Stimulated activated CD8-positive, alpha-beta memory T cell treated with anti-CD3 and anti-CD28 coated beads, Interleukin-7, amount 100 ng/mL, for 24 hours (primary cell): ENCODE measurements around the gene LRIG1.

Experiments used
- DNase-seq: peaks from one replicate; pipeline ENCODE4 v3.0.0-alpha.2; 2020; ENCODE audit warnings: low read depth

The LRIG1 gene

DNA sequence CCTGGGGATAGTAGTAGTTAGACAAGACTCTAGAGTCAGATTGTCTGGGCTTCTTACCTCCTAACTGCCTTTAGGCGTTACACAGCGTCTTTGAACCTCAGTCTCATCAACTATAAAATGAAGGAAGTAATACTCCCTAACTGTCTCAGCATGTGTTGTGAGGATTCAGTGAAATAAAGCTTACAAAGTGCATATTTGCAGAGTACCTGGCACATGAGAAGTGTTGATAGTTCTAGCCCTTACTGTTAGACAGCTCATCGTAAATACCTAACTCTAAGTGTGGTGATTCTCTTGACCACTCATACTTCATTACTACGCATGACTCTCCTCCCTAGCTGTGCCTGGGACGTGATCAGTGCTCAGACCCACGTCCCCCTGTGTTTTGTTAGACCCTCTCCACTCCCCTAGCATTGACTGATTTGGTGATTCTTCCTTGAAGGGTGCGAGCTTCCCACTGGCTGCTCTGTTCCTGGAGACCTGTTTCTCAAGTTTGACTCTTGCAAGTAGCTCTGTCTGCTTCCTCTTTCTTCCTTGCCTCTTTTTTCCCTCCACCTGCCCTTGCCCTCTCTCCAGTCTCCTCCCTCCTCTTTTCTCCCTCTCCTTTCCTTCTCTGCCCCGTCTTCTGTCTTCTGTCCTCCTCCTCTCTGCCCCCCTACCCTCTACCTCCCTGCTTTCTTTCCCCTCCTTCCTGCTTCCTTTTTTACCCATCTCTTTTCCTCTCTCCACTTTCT is 155.8 kb downstream of the LRIG1 start:
- no peak for DNase-seq

DNA sequence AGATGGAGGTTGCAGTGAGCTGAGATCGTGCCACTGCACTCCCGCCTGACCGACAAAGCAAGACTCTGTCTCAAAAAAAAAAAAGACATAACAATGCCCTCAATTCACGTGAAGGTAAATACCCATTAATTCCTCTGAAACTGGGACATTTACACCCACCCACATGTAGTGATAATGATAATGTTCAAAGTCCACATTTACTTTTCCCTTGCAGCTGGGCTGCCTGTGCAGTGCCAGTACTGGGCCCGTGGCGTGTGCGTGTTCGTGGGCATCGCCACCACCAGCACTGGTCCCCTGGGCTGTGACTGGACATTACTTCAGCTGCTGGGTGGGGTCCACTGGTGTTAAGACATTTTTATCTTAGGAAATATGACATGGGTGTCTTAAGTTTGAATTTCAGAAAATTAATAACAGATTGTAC is 156.4 kb downstream of the LRIG1 start:
- DNase-seq = no peak

DNA sequence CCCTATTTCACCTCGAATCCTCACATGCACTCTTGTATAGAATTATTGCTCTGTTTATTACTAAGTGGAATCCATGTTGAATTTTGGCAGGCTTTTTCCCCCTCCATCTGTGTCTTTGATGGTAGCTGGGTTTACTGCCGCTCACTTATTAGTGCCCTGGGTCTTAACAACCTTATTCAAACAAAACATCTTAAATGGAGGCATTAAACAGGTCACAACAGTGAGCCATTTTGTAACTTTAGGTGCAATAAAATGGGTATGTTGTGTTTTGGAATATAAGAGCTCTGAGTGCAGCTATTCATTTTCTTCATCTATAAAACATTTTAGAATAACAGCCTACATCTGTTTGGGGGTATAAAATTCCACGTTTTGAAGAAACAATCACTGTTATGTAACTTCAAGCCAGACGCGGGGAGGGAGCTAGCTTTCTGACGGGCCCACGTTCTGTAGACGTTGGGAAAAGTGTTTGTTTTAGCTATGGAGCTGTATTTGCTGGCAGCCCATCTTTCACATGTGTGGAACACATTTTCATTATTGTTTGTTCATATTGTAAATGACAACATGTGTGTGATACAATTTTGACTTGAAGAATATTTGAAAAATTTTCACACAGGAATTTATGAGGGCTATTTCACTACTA is 158.0 kb downstream of the LRIG1 start:
- no peak for DNase-seq

DNA sequence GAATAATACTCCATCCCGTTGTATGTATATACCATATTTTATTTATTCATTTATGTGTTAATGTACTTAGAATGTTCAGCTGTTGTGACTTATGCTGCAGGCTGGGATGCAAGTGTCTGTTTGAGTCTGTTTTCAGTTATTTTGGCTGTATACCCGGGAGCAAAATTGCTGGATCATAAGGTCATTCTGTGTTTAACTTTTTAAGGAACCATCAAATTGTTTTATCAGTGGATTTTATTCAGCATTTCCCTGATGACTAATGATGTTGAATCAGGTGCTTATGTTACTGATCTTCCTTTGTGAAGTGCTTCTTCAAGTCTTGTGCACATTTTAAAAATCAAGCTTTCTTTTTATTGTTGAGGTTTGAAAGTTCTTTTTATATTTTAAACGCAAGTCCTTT is 161.9 kb downstream of the LRIG1 start:
- DNase-seq = no peak

DNA sequence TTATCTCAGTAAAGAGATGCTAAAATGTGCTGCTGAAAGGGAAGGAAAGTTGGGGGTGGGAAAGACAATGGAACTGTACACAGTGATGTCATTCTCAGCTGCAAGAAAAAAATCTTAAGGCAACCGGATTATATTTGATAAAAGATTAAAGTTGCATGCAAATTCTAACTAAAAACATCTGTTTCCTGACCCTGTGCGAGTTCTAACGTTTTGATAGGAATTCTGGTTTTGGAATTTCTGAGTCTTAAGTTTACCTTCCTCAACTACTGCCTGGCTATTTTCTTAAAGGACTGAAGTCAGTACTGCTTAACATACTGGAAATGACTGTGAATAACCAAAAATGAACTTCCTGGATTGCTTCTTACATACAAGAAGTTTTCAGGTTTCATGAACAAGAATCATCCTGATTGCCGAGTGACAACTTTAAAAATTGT is 164.5 kb downstream of the LRIG1 start:
- DNase-seq = no peak

DNA sequence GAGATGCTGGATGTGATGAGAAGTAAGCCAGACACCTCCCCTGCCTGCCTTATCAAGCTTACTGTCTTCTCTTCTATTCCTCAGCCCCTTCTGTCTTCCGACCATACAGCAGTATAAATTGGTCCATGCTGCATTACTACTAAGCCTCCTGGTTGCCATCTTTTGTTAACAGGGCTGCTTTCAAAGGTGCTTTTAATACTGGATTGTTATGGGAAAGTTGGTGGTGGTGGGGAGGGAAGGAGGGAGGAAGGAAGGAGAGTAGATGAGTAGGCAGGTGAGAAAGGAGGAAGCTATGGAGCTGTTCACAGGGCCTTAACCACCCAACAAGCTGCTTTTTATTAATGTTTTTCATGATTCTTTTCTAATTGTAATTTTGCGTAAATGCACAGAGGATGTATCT is 165.2 kb downstream of the LRIG1 start:
- DNase-seq = no peak
